HAP-1 (cell line): ENCODE measurements around the gene ZBTB11.
"Not testable (repeated sequence)": the region's sequence is repeated elsewhere in the genome, so short reads cannot be mapped to it uniquely, and the experiment has no call there.

ENCODE experiments used
- DNase-seq, 2 experiments: peaks; one replicate each; pipeline ENCODE4 v3.0.0-alpha.2; 2016 to 2020; ENCODE audit warnings: low spot score in 2 of 2
- H3K27me3 ChIP-seq: fragments of 250-450 bp; sonication (Bioruptor Pico); 2 replicates; pipeline ENCODE4 v1.5.1; 2020; ENCODE audit warnings: low read depth, mild to moderate bottlenecking, moderate library complexity
- H3K36me3 ChIP-seq: fragments of 250-450 bp; sonication (Bioruptor Pico); replicated peaks from 2 replicates; pipeline ENCODE4 v1.5.1; 2020; ENCODE audit warnings: mild to moderate bottlenecking
- H3K4me1 ChIP-seq: fragments of 250-450 bp; sonication (Bioruptor Pico); 2 replicates; pipeline ENCODE4 v1.5.1; 2020; ENCODE audit warnings: mild to moderate bottlenecking
- H3K4me3 ChIP-seq: fragments of 250-450 bp; sonication (Bioruptor Pico); 2 replicates; pipeline ENCODE4 v1.5.1; 2020; ENCODE audit warnings: mild to moderate bottlenecking, moderate library complexity
- H3K9me3 ChIP-seq: fragments of 250-450 bp; sonication (Bioruptor Pico); 2 replicates; pipeline ENCODE4 v1.5.1; 2020; ENCODE audit warnings: mild to moderate bottlenecking, moderate library complexity
- in situ Hi-C: fragments of 300-500 bp; cut with MboI; formaldehyde crosslinking; loops from 3 replicates; pipeline ENCODE4 v1.14.3; 2020; ENCODE audit warnings: low sequenced_read_pairs, inconsistent platforms, mixed read lengths

ZBTB11 gene

GRCh38 chr3:101676765-101677435 is at the start of gene ZBTB11:
TSS of gene ZBTB11 (minus strand) at chr3:101677132. CDS start at chr3:101676914, 218 bp downstream.
- peak; percentile 99 to 100 for DNase-seq
- H3K4me1 ChIP-seq = peaks cover 18% of the 10 kb centered on the region
- no peaks in the 10 kb centered on the region for H3K9me3 ChIP-seq
- in situ Hi-C loops = no loop called here
- peak within 1 kb of the TSS; percentile 81 for H3K4me3 ChIP-seq
- peaks cover 23% of the 10 kb centered on the region for H3K36me3 ChIP-seq
- H3K27me3 ChIP-seq = no peaks in the 10 kb centered on the region

- DNase-seq = no peak
- in situ Hi-C loops = no loop called here
- peaks cover 8% of the 10 kb centered on the region for H3K36me3 ChIP-seq
- H3K27me3 ChIP-seq = no peaks in the 10 kb centered on the region
- H3K4me3 ChIP-seq = peak overlapping the region; percentile 53
- peaks cover 28% of the 10 kb centered on the region for H3K4me1 ChIP-seq
- no peaks in the 10 kb centered on the region for H3K9me3 ChIP-seq
Observed at GRCh38 chr3:101725890-101726275, 49.0 kb upstream of the ZBTB11 start.

GRCh38 chr3:101725194-101725889 is 48.4 kb upstream of the ZBTB11 start:
- Histone ChIP-seq H3K36me3 (peaks cover 5% of the 10 kb centered on the region), H3K27me3 (no peaks in the 10 kb centered on the region), H3K4me3 (peak overlapping the region; percentile 53), H3K9me3 (no peaks in the 10 kb centered on the region), H3K4me1 (peaks cover 32% of the 10 kb centered on the region)
- peak; percentile 54 to 70 for DNase-seq
- in situ Hi-C loops = no loop called here

- in situ Hi-C loops = no loop called here
- Histone ChIP-seq H3K9me3 (no peaks in the 10 kb centered on the region), H3K27me3 (no peaks in the 10 kb centered on the region), H3K4me1 (peaks cover 32% of the 10 kb centered on the region), H3K4me3 (peak within 1 kb of the TSS; percentile 53), H3K36me3 (peaks cover 5% of the 10 kb centered on the region)
- peak; percentile 93 to 94 for DNase-seq
Observed at GRCh38 chr3:101724329-101725193, 47.6 kb upstream of the ZBTB11 start, which contains the start of gene CEP97. TSS of gene CEP97 (plus strand) at chr3:101724614. CDS start at chr3:101724677, 63 bp downstream.

- H3K4me3 ChIP-seq = no peak overlapping the region
- H3K9me3 ChIP-seq = no peaks in the 10 kb centered on the region
- peaks cover 2% of the 10 kb centered on the region for H3K36me3 ChIP-seq
- no peak for DNase-seq
- in situ Hi-C loops = no loop called here
- H3K4me1 ChIP-seq = peaks cover 32% of the 10 kb centered on the region
- H3K27me3 ChIP-seq = no peaks in the 10 kb centered on the region
Observed at GRCh38 chr3:101722394-101723173, 45.7 kb upstream of the ZBTB11 start.

- H3K4me1 ChIP-seq = peaks cover 27% of the 10 kb centered on the region
- peak in 1 of 2 experiments; percentile 68 for DNase-seq
- no peak overlapping the region for H3K4me3 ChIP-seq
- H3K27me3 ChIP-seq = no peaks in the 10 kb centered on the region
- H3K9me3 ChIP-seq = no peaks in the 10 kb centered on the region
- no peaks in the 10 kb centered on the region for H3K36me3 ChIP-seq
- in situ Hi-C loops = no loop called here
Observed at GRCh38 chr3:101720851-101721840, 44.2 kb upstream of the ZBTB11 start.

GRCh38 chr3:101719604-101720185 is 42.8 kb upstream of the ZBTB11 start:
- no peak for DNase-seq
- in situ Hi-C loops = no loop called here

GRCh38 chr3:101718455-101718854 is 41.5 kb upstream of the ZBTB11 start:
- no peaks in the 10 kb centered on the region for H3K9me3 ChIP-seq
- H3K27me3 ChIP-seq = no peaks in the 10 kb centered on the region
- no peak overlapping the region for H3K4me3 ChIP-seq
- DNase-seq = no peak
- H3K4me1 ChIP-seq = peaks cover 19% of the 10 kb centered on the region
- H3K36me3 ChIP-seq = no peaks in the 10 kb centered on the region
- in situ Hi-C loops = no loop called here

More at GRCh38 chr3:101719604-101720185, 42.8 kb upstream of the ZBTB11 start:
- H3K36me3 ChIP-seq = no peaks in the 10 kb centered on the region
- no peak overlapping the region for H3K4me3 ChIP-seq
- peaks cover 25% of the 10 kb centered on the region for H3K4me1 ChIP-seq
- H3K9me3 ChIP-seq = no peaks in the 10 kb centered on the region
- no peaks in the 10 kb centered on the region for H3K27me3 ChIP-seq

- no peaks in the 10 kb centered on the region for H3K27me3 ChIP-seq
- H3K36me3 ChIP-seq = no peaks in the 10 kb centered on the region
- peaks cover 7% of the 10 kb centered on the region for H3K4me1 ChIP-seq
- no peak for DNase-seq
- no peak overlapping the region for H3K4me3 ChIP-seq
- H3K9me3 ChIP-seq = no peaks in the 10 kb centered on the region
- in situ Hi-C loops = no loop called here
Observed at GRCh38 chr3:101709126-101709525, 32.2 kb upstream of the ZBTB11 start.

GRCh38 chr3:101704639-101705038 is 27.7 kb upstream of the ZBTB11 start:
- H3K36me3 ChIP-seq, in situ Hi-C loops, H3K9me3 ChIP-seq, H3K27me3 ChIP-seq, H3K4me3 ChIP-seq: not testable (repeated sequence)
- peak in 1 of 2 experiments; percentile 59 for DNase-seq
- peaks cover 39% of the 10 kb centered on the region for H3K4me1 ChIP-seq

- Histone ChIP-seq H3K36me3 (no peaks in the 10 kb centered on the region), H3K9me3 (no peaks in the 10 kb centered on the region), H3K4me1 (peaks cover 39% of the 10 kb centered on the region), H3K27me3 (no peaks in the 10 kb centered on the region), H3K4me3 (no peak overlapping the region)
- in situ Hi-C loops = no loop called here
- DNase-seq = no peak
Observed at GRCh38 chr3:101703169-101703568, 26.2 kb upstream of the ZBTB11 start.

- in situ Hi-C loops = no loop called here
- no peak for DNase-seq
- no peaks in the 10 kb centered on the region for H3K36me3 ChIP-seq
Observed at GRCh38 chr3:101702726-101703125, 25.8 kb upstream of the ZBTB11 start.

More at GRCh38 chr3:101702726-101703125, 25.8 kb upstream of the ZBTB11 start:
- Histone ChIP-seq H3K4me3 (no peak overlapping the region), H3K4me1 (peaks cover 39% of the 10 kb centered on the region), H3K9me3 (no peaks in the 10 kb centered on the region), H3K27me3 (no peaks in the 10 kb centered on the region)
